Body of pancreas (tissue), 4 donors: ENCODE results near the gene ZNF785. TPM values are rescaled to one million over a fixed set of nuclear protein-coding genes. Genes with fewer than 3 reads are reported as not detected.

Experiments
- ATAC-seq: fragments of 150-250 bp; one replicate; pipeline ENCODE4 v1.9.1; 2016
- DNase-seq, 4 donors: peaks; one replicate each; pipeline ENCODE4 v3.0.0-alpha.2; 2019
- H3K27ac ChIP-seq, 4 donors: fragments of 200-600 bp; sonication (generic); 1 replicate in 3 of 4; 2 replicates in 1 of 4; pipeline versions ENCODE4 v1.5.1 to v1.6.1; 2016 to 2019; ENCODE audit warnings: mild to moderate bottlenecking in 1 of 4, mixed read lengths in 1 of 4, moderate library complexity in 1 of 4
- H3K27me3 ChIP-seq, 2 donors: fragments of 200-600 bp; sonication (generic); one replicate each; pipeline ENCODE4 v1.6.0; 2016; ENCODE audit warnings: mild to moderate bottlenecking in 1 of 2
- H3K36me3 ChIP-seq, 2 donors: fragments of 200-600 bp; sonication (generic); replicated peaks in 1 of 2; 2 replicates each; pipeline ENCODE4 v1.5.1; 2016; ENCODE audit warnings: low read depth in 2 of 2; ENCODE audit not compliant: insufficient read depth in 1 of 2
- H3K4me1 ChIP-seq: fragments of 200-600 bp; sonication (generic); one replicate; pipeline ENCODE4 v1.6.0; 2016
- H3K4me3 ChIP-seq, 2 donors: fragments of 200-600 bp; sonication (generic); 1 replicate in 1 of 2; 2 replicates in 1 of 2; pipeline ENCODE4 v1.5.1; 2016 to 2019
- H3K9me3 ChIP-seq, 3 donors: fragments of 200-600 bp; sonication (generic); 1 replicate in 2 of 3; 2 replicates in 1 of 3; pipeline ENCODE4 v1.5.1; 2016
- CTCF ChIP-seq, 7 experiments: fragments of 450-650 bp in 4 of 7; fragments of 200-600 bp in 3 of 7; sonication (generic) in 3 of 7; IDR thresholded peaks; one replicate each; pipeline ENCODE4 v1.5.1; 2016 to 2019; ENCODE audit warnings: antibody characterized with exemption in 7 of 7
- POLR2A ChIP-seq, 3 donors: fragments of 450-650 bp; IDR thresholded peaks; one replicate each; pipeline ENCODE4 v1.6.1; 2016; ENCODE audit warnings: antibody characterized with exemption in 3 of 3, mild to moderate bottlenecking in 2 of 3
- WGBS, 2 donors: methylation state at CpG; one replicate each; pipeline ENCODE4 v1.1.5; 2017; 5-methylcytosine and 5-hydroxymethylcytosine counted together
- intact Hi-C: fragments of 100-400 bp; cut with DNase I; formaldehyde crosslinking; loops from one replicate; pipeline ENCODE4 v1.15.1; 2023
- total RNA-seq, 2 donors: library from RNA; depleted of rRNA; stranded (reverse); fragments of >200 nt; gene quantifications; one replicate each; pipeline ENCODE4 v1.1.0, GENCODE V29; 2016

Gene ZNF785
- total RNA-seq, 2 donors from 2014 or later = 10.9 to 16.1 TPM

DNA sequence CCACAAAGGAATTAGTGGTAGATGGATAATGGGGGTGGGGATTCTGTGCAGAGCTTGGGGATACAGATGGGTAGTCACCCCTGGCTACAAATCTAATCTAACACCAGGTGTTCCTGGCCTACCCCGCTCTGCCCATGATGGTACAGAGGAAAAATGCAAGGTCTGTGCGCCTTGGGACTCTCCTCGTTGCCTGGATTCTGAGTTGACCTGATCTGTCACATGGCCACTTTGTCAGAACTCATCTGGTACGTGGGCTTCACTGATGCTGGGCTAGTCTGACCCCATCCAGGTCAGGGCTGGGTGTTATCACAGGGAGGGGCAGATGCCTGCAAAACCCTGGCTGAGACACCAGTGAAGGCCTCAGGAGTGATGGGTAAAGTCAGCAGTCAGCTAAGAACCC, 32.5 kb downstream of the ZNF785 start:
- no peak for DNase-seq
- no peak for ATAC-seq
- TF ChIP-seq POLR2A (IDR thresholded peaks at IDR 0.05) (no peak), CTCF (IDR thresholded peaks at IDR 0.05) (no peak)
- Histone ChIP-seq H3K9me3 (no peaks in the 10 kb centered on the region), H3K36me3 (peaks cover 0 to 2% of the 10 kb centered on the region in 2 donors), H3K4me1 (peaks cover 17% of the 10 kb centered on the region), H3K27ac (no peak overlapping the region), H3K4me3 (no peak overlapping the region), H3K27me3 (no peaks in the 10 kb centered on the region)
- intact Hi-C loops = no loop called here
- WGBS, 2 donors = 89 to 90% methylated on average over 2 to 4 of the region's 4 CpGs

GRCh38 chr16:30551781-30552180, 33.7 kb downstream of the ZNF785 start:
- H3K9me3 ChIP-seq = no peaks in the 10 kb centered on the region
- no peak for DNase-seq
- no peaks in the 10 kb centered on the region for H3K27me3 ChIP-seq
- H3K27ac ChIP-seq = no peak overlapping the region
- H3K4me3 ChIP-seq = no peak overlapping the region
- 79 to 89% methylated on average over 3 of the region's 3 CpGs for WGBS, 2 donors
- ATAC-seq = no peak
- intact Hi-C loops = no loop called here
- peaks cover 11% of the 10 kb centered on the region for H3K4me1 ChIP-seq
- TF ChIP-seq POLR2A (IDR thresholded peaks at IDR 0.05) = no peak
- TF ChIP-seq CTCF (IDR thresholded peaks at IDR 0.05) = no peak
- H3K36me3 ChIP-seq = peaks cover 0 to 2% of the 10 kb centered on the region in 2 donors

- Histone ChIP-seq H3K4me3 (no peak overlapping the region), H3K27me3 (no peaks in the 10 kb centered on the region), H3K4me1 (no peaks in the 10 kb centered on the region), H3K36me3 (no peaks in the 10 kb centered on the region), H3K27ac (no peak overlapping the region), H3K9me3 (no peaks in the 10 kb centered on the region)
- DNase-seq (no peak), ATAC-seq (no peak)
- TF ChIP-seq POLR2A (IDR thresholded peaks at IDR 0.05) = no peak
- TF ChIP-seq CTCF (IDR thresholded peaks at IDR 0.05) = no peak
- WGBS, 2 donors = 63 to 68% methylated on average over 8 of the region's 8 CpGs
- intact Hi-C loops = no loop called here
Measured at GRCh38 chr16:30548416-30549253, 36.9 kb downstream of the ZNF785 start.

GRCh38 chr16:30546115-30546514, 39.4 kb downstream of the ZNF785 start:
- intact Hi-C loops = no loop called here
- ATAC-seq (no peak), DNase-seq (no peak)
- Histone ChIP-seq H3K9me3 (no peaks in the 10 kb centered on the region), H3K4me1 (peaks cover 11% of the 10 kb centered on the region), H3K4me3 (no peak overlapping the region), H3K27ac (no peak overlapping the region), H3K27me3 (no peaks in the 10 kb centered on the region), H3K36me3 (no peaks in the 10 kb centered on the region)
- WGBS, 2 donors = 66 to 84% methylated on average over 8 of the region's 8 CpGs
- no peak for TF ChIP-seq POLR2A (IDR thresholded peaks at IDR 0.05)
- no peak for TF ChIP-seq CTCF (IDR thresholded peaks at IDR 0.05)

GRCh38 chr16:30543067-30543466, 42.4 kb downstream of the ZNF785 start:
- ATAC-seq (no peak), DNase-seq (no peak)
- no peaks in the 10 kb centered on the region for H3K9me3 ChIP-seq
- no peak for TF ChIP-seq CTCF (IDR thresholded peaks at IDR 0.05)
- no peak for TF ChIP-seq POLR2A (IDR thresholded peaks at IDR 0.05)
- no peak overlapping the region for H3K27ac ChIP-seq
- peaks cover 28% of the 10 kb centered on the region for H3K4me1 ChIP-seq
- no peaks in the 10 kb centered on the region for H3K27me3 ChIP-seq
- H3K36me3 ChIP-seq = no peaks in the 10 kb centered on the region
- intact Hi-C loops = no loop called here
- 82 to 90% methylated on average over 5 of the region's 5 CpGs for WGBS, 2 donors
- H3K4me3 ChIP-seq = no peak overlapping the region
